Neutrophil (primary cell): ENCODE data around the gene CHI3L2.

Source experiments
- H3K27ac ChIP-seq: fragments of 200-600 bp; sonication (generic); 2 replicates; pipeline ENCODE4 v1.5.1; 2016; ENCODE audit warnings: mild to moderate bottlenecking, moderate library complexity
- H3K27me3 ChIP-seq: fragments of 200-600 bp; sonication (generic); 2 replicates; pipeline ENCODE4 v1.6.0; 2016; ENCODE audit warnings: mild to moderate bottlenecking
- H3K36me3 ChIP-seq: fragments of 200-600 bp; sonication (generic); 2 replicates; pipeline ENCODE4 v1.5.1; 2017
- H3K4me1 ChIP-seq, 2 experiments: fragments of 200-600 bp in 1 of 2; sonication (generic) in 1 of 2; 1 replicate in 1 of 2; 2 replicates in 1 of 2; pipeline versions ENCODE4 v1.5.1 to v1.6.1; 2013 to 2016; ENCODE audit warnings: low read depth in 1 of 2, low read length in 1 of 2, mild to moderate bottlenecking in 1 of 2, moderate library complexity in 1 of 2; ENCODE audit not compliant: control insufficient read depth in 1 of 2, insufficient read depth in 1 of 2
- H3K4me3 ChIP-seq, 2 experiments: fragments of 200-600 bp in 1 of 2; sonication (generic) in 1 of 2; 1 replicate in 1 of 2; 2 replicates in 1 of 2; pipeline ENCODE4 v1.5.1; 2013 to 2016; ENCODE audit warnings: low read depth in 1 of 2, low read length in 1 of 2, mild to moderate bottlenecking in 1 of 2, moderate library complexity in 1 of 2
- H3K9me3 ChIP-seq: fragments of 200-600 bp; sonication (generic); 2 replicates; pipeline ENCODE4 v1.5.1; 2016
- CTCF ChIP-seq: fragments of 200-600 bp; sonication (generic); IDR thresholded peaks from 2 replicates; pipeline ENCODE4 v1.5.1; 2016; ENCODE audit warnings: antibody characterized with exemption

CHI3L2 gene

GRCh38 chr1:111209622-111210021 is 17.9 kb upstream of the CHI3L2 start:
- Histone ChIP-seq H3K9me3 (no peaks in the 10 kb centered on the region), H3K36me3 (no peaks in the 10 kb centered on the region), H3K27ac (no peak overlapping the region), H3K27me3 (no peaks in the 10 kb centered on the region), H3K4me1 (peaks cover 49 to 54% of the 10 kb centered on the region in 2 experiments), H3K4me3 (no peak overlapping the region)
- TF ChIP-seq CTCF, result no peak

- Histone ChIP-seq H3K4me1 (peaks cover 48 to 53% of the 10 kb centered on the region in 2 experiments), H3K9me3 (no peaks in the 10 kb centered on the region), H3K36me3 (no peaks in the 10 kb centered on the region), H3K4me3 (no peak overlapping the region), H3K27ac (no peak overlapping the region), H3K27me3 (no peaks in the 10 kb centered on the region)
- no peak for TF ChIP-seq CTCF
These were observed 15.6 kb upstream of the CHI3L2 start for GRCh38 chr1:111211921-111212320.

GRCh38 chr1:111212634-111213335 is 14.7 kb upstream of the CHI3L2 start:
- Histone ChIP-seq H3K4me3 (peak overlapping the region in 1 of 2 experiments; percentile 16), H3K9me3 (no peaks in the 10 kb centered on the region), H3K36me3 (no peaks in the 10 kb centered on the region), H3K4me1 (peaks cover 41 to 48% of the 10 kb centered on the region in 2 experiments), H3K27me3 (no peaks in the 10 kb centered on the region), H3K27ac (peak overlapping the region; percentile 76)
- no peak for TF ChIP-seq CTCF

GRCh38 chr1:111213412-111213811 is 14.1 kb upstream of the CHI3L2 start:
- peak overlapping the region; percentile 76 for H3K27ac ChIP-seq
- H3K4me1 ChIP-seq, result peaks cover 41 to 48% of the 10 kb centered on the region in 2 experiments
- no peaks in the 10 kb centered on the region for H3K27me3 ChIP-seq
- no peaks in the 10 kb centered on the region for H3K9me3 ChIP-seq
- no peak for TF ChIP-seq CTCF
- no peak overlapping the region for H3K4me3 ChIP-seq
- no peaks in the 10 kb centered on the region for H3K36me3 ChIP-seq

GRCh38 chr1:111214074-111214801 is 13.3 kb upstream of the CHI3L2 start:
- TF ChIP-seq CTCF, result no peak

More at GRCh38 chr1:111214074-111214801, 13.3 kb upstream of the CHI3L2 start:
- Histone ChIP-seq H3K27me3 (no peaks in the 10 kb centered on the region), H3K9me3 (no peaks in the 10 kb centered on the region), H3K4me3 (no peak overlapping the region), H3K36me3 (no peaks in the 10 kb centered on the region), H3K27ac (peak overlapping the region; percentile 76), H3K4me1 (peaks cover 41 to 48% of the 10 kb centered on the region in 2 experiments)
